KMS-11 (cell line): Measurements from ENCODE around the gene GNG2.
"Not testable (repeated sequence)": the region's sequence is repeated elsewhere in the genome, so short reads cannot be mapped to it uniquely, and the experiment has no call there.

Source experiments
- H2AFZ ChIP-seq: fragments of 200-600 bp; sonication (generic); 2 replicates; pipeline ENCODE4 v1.6.1; 2016; ENCODE audit warnings: antibody characterized with exemption, mixed run types, low read depth
- H3K27ac ChIP-seq: fragments of 200-600 bp; sonication (generic); 2 replicates; pipeline ENCODE4 v1.6.1; 2016; ENCODE audit warnings: mild to moderate bottlenecking, mixed run types
- H3K27me3 ChIP-seq: fragments of 200-600 bp; sonication (generic); 2 replicates; pipeline ENCODE4 v1.6.1; 2017; ENCODE audit warnings: mild to moderate bottlenecking, low read depth, mixed run types, moderate library complexity; ENCODE audit not compliant: insufficient read depth
- H3K36me3 ChIP-seq: fragments of 200-600 bp; sonication (generic); 2 replicates; pipeline ENCODE4 v1.6.1; 2017; ENCODE audit warnings: mild to moderate bottlenecking, mixed run types; ENCODE audit not compliant: insufficient read depth
- H3K4me1 ChIP-seq: fragments of 200-600 bp; sonication (generic); 2 replicates; pipeline ENCODE4 v1.6.1; 2016; ENCODE audit warnings: mild to moderate bottlenecking, low read depth, mixed run types; ENCODE audit not compliant: poor library complexity, severe bottlenecking
- H3K4me2 ChIP-seq: fragments of 200-600 bp; sonication (generic); 2 replicates; pipeline ENCODE4 v1.7.0; 2016; ENCODE audit warnings: mild to moderate bottlenecking, mixed run types
- H3K4me3 ChIP-seq: fragments of 200-600 bp; sonication (generic); IDR thresholded peaks from 2 replicates; pipeline ENCODE4 v1.6.1; 2017; ENCODE audit warnings: low read depth, low read length, mixed read lengths; ENCODE audit not compliant: insufficient read depth
- H3K79me2 ChIP-seq: fragments of 200-600 bp; sonication (generic); 2 replicates; pipeline ENCODE4 v1.6.1; 2016; ENCODE audit warnings: low read depth, mixed run types; ENCODE audit not compliant: insufficient read depth
- H3K9ac ChIP-seq: fragments of 200-600 bp; sonication (generic); 2 replicates; pipeline ENCODE4 v1.6.1; 2016; ENCODE audit warnings: mild to moderate bottlenecking, mixed run types
- H4K20me1 ChIP-seq: fragments of 200-600 bp; sonication (generic); 2 replicates; pipeline ENCODE4 v1.6.1; 2016; ENCODE audit warnings: mild to moderate bottlenecking, mixed run types; ENCODE audit not compliant: insufficient read depth
- CTCF ChIP-seq: fragments of 200-600 bp; sonication (generic); conservative IDR thresholded peaks from 2 replicates; pipeline ENCODE4 v1.6.1; 2017; ENCODE audit warnings: low read depth, mild to moderate bottlenecking, antibody characterized with exemption, low read length, moderate library complexity, mixed read lengths

The GNG2 gene

GRCh38 chr14:51901475-51902024 lies 41.1 kb downstream of the GNG2 start:
- Histone ChIP-seq H3K27ac (no peak overlapping the region), H3K27me3 (no peaks in the 10 kb centered on the region), H3K79me2 (no peaks in the 10 kb centered on the region), H3K9ac (no peak overlapping the region), H3K4me1 (no peaks in the 10 kb centered on the region), H2AFZ (no peak overlapping the region), H3K4me3 (no peak overlapping the region), H4K20me1 (no peaks in the 10 kb centered on the region), H3K4me2 (no peak overlapping the region), H3K36me3 (no peaks in the 10 kb centered on the region)
- no peak for TF ChIP-seq CTCF

DNA sequence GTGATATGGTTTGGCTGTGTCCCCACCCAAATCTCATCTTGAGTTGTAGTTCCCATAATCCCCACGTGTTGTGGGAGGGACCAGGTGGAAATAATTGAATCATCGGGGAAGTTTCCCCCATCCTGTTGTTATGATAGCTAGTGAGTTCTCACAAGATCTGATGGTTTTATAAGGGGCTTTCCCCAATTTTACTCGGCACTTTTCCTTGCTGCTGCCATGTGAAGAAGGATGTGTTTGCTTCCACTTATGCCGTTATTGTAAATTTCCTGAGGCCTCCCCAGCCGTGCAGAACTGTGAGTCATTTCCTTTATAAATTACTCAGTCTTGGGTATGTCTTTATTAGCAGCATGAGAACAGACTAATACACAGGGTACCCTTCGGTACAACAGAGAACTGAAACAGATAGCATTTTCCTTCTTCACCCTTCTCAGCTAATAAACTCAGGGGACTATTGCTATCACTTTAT lies 45.3 kb downstream of the GNG2 start:
- H4K20me1 ChIP-seq, H3K4me1 ChIP-seq, H3K27me3 ChIP-seq, H3K4me2 ChIP-seq, H3K9ac ChIP-seq, H3K36me3 ChIP-seq, H3K27ac ChIP-seq, H3K79me2 ChIP-seq, H3K4me3 ChIP-seq, H2AFZ ChIP-seq: not testable (repeated sequence)

DNA sequence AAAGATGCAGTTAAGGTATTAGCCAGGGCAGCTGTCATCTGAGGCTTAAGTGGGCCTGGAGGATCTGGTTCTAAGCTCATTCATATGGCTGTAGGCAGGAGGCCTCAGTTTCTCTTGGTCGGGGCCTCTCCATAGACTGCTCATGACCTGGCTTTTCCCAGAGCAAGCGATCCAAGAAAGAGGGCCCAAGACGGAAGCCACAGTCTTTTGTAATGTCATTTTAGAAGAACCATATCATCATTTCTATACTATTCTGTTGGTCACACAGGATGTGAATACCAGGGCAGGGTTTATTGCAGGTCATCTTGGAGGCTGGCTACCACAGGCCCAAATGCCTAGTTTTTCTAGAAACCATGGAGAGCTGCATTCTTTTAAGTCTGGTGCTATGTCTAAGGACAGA lies 47.7 kb downstream of the GNG2 start:
- no peak overlapping the region for H2AFZ ChIP-seq
- H3K4me3 ChIP-seq: no peak overlapping the region
- H3K27me3 ChIP-seq: no peaks in the 10 kb centered on the region
- no peak overlapping the region for H3K27ac ChIP-seq
- no peak overlapping the region for H3K4me2 ChIP-seq
- H3K36me3 ChIP-seq: no peaks in the 10 kb centered on the region
- no peaks in the 10 kb centered on the region for H3K4me1 ChIP-seq
- TF ChIP-seq CTCF: no peak
- H3K9ac ChIP-seq: no peak overlapping the region
- no peaks in the 10 kb centered on the region for H3K79me2 ChIP-seq
- H4K20me1 ChIP-seq: no peaks in the 10 kb centered on the region

GRCh38 chr14:51912112-51912786 lies 51.8 kb downstream of the GNG2 start:
- Histone ChIP-seq H3K36me3 (no peaks in the 10 kb centered on the region), H3K27ac (no peak overlapping the region), H3K79me2 (no peaks in the 10 kb centered on the region), H2AFZ (no peak overlapping the region), H3K4me3 (no peak overlapping the region), H3K4me2 (no peak overlapping the region), H3K4me1 (no peaks in the 10 kb centered on the region), H3K27me3 (no peaks in the 10 kb centered on the region), H3K9ac (no peak overlapping the region), H4K20me1 (no peaks in the 10 kb centered on the region)
- no peak for TF ChIP-seq CTCF

DNA sequence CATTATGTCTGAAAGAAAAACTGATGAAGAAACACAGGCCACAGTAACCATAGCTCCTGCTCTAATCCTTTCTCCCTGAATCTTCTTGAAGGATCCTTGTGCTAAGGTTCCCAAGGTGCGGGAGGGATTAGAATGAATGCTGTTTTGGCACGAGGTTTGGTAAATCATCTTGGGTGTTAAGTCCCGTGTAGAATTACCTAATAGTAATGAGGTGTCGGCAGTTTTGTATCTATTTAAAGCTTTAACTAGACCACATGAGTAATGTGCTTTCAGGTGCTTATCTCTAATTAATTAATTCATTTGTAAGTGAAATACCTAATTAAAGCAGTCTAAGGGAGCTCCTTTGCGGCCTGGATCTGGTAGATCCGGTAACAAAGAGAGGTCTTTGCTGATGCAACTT lies 53.9 kb downstream of the GNG2 start:
- no peak overlapping the region for H3K9ac ChIP-seq
- H3K4me1 ChIP-seq: no peaks in the 10 kb centered on the region
- TF ChIP-seq CTCF: no peak

More for the DNA sequence above, 53.9 kb downstream of the GNG2 start:
- Histone ChIP-seq H3K4me3 (no peak overlapping the region), H4K20me1 (no peaks in the 10 kb centered on the region), H3K79me2 (no peaks in the 10 kb centered on the region), H3K36me3 (no peaks in the 10 kb centered on the region), H2AFZ (no peak overlapping the region), H3K4me2 (no peak overlapping the region), H3K27ac (no peak overlapping the region), H3K27me3 (no peaks in the 10 kb centered on the region)
